ENCODE results near the gene PARP6.

Gene PARP6

DNA sequence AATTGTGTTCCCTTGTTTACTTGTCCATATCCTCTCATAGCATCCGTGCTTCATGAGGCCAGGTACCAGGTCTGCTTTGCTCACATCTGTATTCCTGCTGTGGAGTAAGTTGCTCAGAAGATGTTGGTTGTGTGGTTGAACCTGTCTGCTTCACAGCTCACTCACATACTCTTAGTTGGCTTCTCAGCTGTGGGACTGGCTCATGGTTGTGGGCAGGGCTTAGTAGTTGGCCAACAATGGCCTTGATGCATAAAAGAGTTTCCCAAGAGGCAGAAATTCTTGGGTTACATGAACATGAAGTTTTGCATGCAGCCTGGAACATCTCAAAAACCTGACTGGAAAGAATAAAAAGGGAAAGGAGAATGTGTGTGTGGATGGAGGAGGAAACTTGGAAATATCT is 30.6 kb upstream of the PARP6 start:
- Histone ChIP-seq H3K27me3 (ENCODE audit: control insufficient read depth in 1 of 2, insufficient read depth in 1 of 2, low read length in 2 of 2) (peaks cover 0 to 15% of the 10 kb centered on the region in 2 experiments), H3K4ac (ENCODE audit: low read depth in 1 of 2, low read length in 2 of 2) (no peak overlapping the region), H4K8ac (ENCODE audit: low read length) (no peak overlapping the region), H3K9ac (ENCODE audit: low read length) (no peak overlapping the region), H2AK5ac (ENCODE audit: low read length, severe bottlenecking) (no peak overlapping the region), H2BK5ac (ENCODE audit: low read depth, low read length, poor library complexity, severe bottlenecking) (no peak overlapping the region), H2AFZ (ENCODE audit: low read depth, low read length) (no peak overlapping the region), H3K14ac (ENCODE audit: low read length in 2 of 2) (no peak overlapping the region), H3K23ac (ENCODE audit: low read length in 2 of 2) (no peak overlapping the region), H4K91ac (ENCODE audit: low read length) (no peak overlapping the region), H2BK15ac (ENCODE audit: low read depth, poor library complexity, severe bottlenecking) (no peak overlapping the region), H3K9me3 (ENCODE audit: control insufficient read depth, low read length) (no peaks in the 10 kb centered on the region), H3K4me1 (ENCODE audit: control insufficient read depth, insufficient read depth, low read depth, low read length) (peaks cover 3% of the 10 kb centered on the region), H2BK12ac (ENCODE audit: low read length in 2 of 2) (no peak overlapping the region), H2BK120ac (ENCODE audit: low read depth, low read length) (no peak overlapping the region), H3K4me2 (ENCODE audit: low read length, poor library complexity, severe bottlenecking) (no peak overlapping the region), H3K18ac (ENCODE audit: low read depth in 1 of 2, low read length in 2 of 2) (no peak overlapping the region), H3K27ac (ENCODE audit: low read length, poor library complexity, severe bottlenecking) (no peak overlapping the region), H3K4me3 (ENCODE audit: insufficient read depth in 1 of 2, low read depth in 1 of 2, low read length in 2 of 2) (no peak overlapping the region), H3K36me3 (ENCODE audit: control insufficient read depth in 1 of 2, insufficient read depth in 2 of 2, low read depth in 1 of 2, low read length in 2 of 2) (peaks cover 0 to 3% of the 10 kb centered on the region in 2 experiments), H3K79me1 (replicated peaks; ENCODE audit: low read length, poor library complexity, severe bottlenecking) (no peaks in the 10 kb centered on the region)
- DNase-seq: no peak
- WGBS: 50% methylated on average over 1 of the region's 1 CpG

DNA sequence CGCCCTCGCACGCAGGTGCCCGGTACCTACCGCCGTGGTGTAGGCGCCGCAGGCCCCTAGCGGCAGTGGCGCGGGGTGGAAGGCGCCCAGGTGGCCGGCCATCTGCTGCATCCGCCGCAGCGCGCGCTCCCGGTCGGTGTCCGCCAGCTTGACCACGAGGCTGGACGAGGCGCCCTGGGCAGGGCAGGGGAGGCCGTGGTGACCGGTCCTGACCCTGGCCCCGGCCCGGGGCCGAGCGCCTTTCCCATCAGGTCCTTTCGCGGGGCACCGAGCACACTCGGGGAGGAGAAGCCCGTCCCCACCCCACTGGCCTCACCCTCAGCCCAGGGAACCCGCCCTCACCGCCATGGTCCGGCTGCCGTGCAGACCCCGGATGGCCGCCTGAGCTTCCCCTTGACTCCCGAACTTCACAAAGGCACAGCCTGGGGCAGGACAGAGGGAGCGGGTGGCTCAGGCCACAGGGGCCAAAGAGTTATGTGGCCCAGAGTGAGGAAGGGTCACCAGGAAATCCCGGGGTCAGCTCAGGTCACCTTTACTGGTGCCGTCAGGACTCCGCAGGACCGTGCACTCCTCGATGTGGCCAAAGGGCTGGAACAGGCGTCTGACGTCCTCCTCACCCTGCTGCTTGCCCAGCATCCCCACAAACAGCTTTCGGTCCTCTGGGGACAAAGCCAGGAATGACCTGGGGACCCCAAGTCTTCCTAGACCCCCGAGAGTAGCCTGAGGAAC is 17.4 kb upstream of the PARP6 start:
- Histone ChIP-seq H4K91ac (ENCODE audit: low read length) (no peak overlapping the region), H3K9ac (ENCODE audit: low read length) (no peak overlapping the region), H4K8ac (ENCODE audit: low read length) (no peak overlapping the region), H2BK15ac (ENCODE audit: low read depth, poor library complexity, severe bottlenecking) (no peak overlapping the region), H3K27me3 (ENCODE audit: control insufficient read depth in 1 of 2, insufficient read depth in 1 of 2, low read length in 2 of 2) (peaks cover 0 to 22% of the 10 kb centered on the region in 2 experiments), H2AFZ (ENCODE audit: low read depth, low read length) (no peak overlapping the region), H2BK12ac (ENCODE audit: low read length in 2 of 2) (no peak overlapping the region), H3K23ac (ENCODE audit: low read length in 2 of 2) (no peak overlapping the region), H2AK5ac (ENCODE audit: low read length, severe bottlenecking) (no peak overlapping the region), H3K27ac (ENCODE audit: low read length, poor library complexity, severe bottlenecking) (no peak overlapping the region), H3K14ac (ENCODE audit: low read length in 2 of 2) (peak overlapping the region in 1 of 2 experiments; percentile 58), H2BK5ac (ENCODE audit: low read depth, low read length, poor library complexity, severe bottlenecking) (no peak overlapping the region), H3K4me3 (ENCODE audit: insufficient read depth in 1 of 2, low read depth in 1 of 2, low read length in 2 of 2) (no peak overlapping the region), H3K4me2 (ENCODE audit: low read length, poor library complexity, severe bottlenecking) (no peak overlapping the region), H3K36me3 (ENCODE audit: control insufficient read depth in 1 of 2, insufficient read depth in 2 of 2, low read depth in 1 of 2, low read length in 2 of 2) (peaks cover 0 to 5% of the 10 kb centered on the region in 2 experiments), H3K4me1 (ENCODE audit: control insufficient read depth, insufficient read depth, low read depth, low read length) (peaks cover 1% of the 10 kb centered on the region), H2BK120ac (ENCODE audit: low read depth, low read length) (no peak overlapping the region), H3K79me1 (replicated peaks; ENCODE audit: low read length, poor library complexity, severe bottlenecking) (no peaks in the 10 kb centered on the region), H3K18ac (ENCODE audit: low read depth in 1 of 2, low read length in 2 of 2) (no peak overlapping the region), H3K9me3 (ENCODE audit: control insufficient read depth, low read length) (no peaks in the 10 kb centered on the region), H3K4ac (ENCODE audit: low read depth in 1 of 2, low read length in 2 of 2) (no peak overlapping the region)
- WGBS: 92% methylated on average over 51 of the region's 52 CpGs
- no peak for DNase-seq

- no peak overlapping the region for H3K9ac ChIP-seq (ENCODE audit: low read length)
- H3K23ac ChIP-seq (ENCODE audit: low read length in 2 of 2): no peak overlapping the region
- H2AK5ac ChIP-seq (ENCODE audit: low read length, severe bottlenecking): no peak overlapping the region
- H2BK15ac ChIP-seq (ENCODE audit: low read depth, poor library complexity, severe bottlenecking): no peak overlapping the region
- H3K14ac ChIP-seq (ENCODE audit: low read length in 2 of 2): peak overlapping the region in 1 of 2 experiments; percentile 58
- no peak overlapping the region for H3K4ac ChIP-seq (ENCODE audit: low read depth in 1 of 2, low read length in 2 of 2)
- no peak overlapping the region for H2BK120ac ChIP-seq (ENCODE audit: low read depth, low read length)
- H2BK5ac ChIP-seq (ENCODE audit: low read depth, low read length, poor library complexity, severe bottlenecking): no peak overlapping the region
- no peak overlapping the region for H2BK12ac ChIP-seq (ENCODE audit: low read length in 2 of 2)
- no peaks in the 10 kb centered on the region for H3K9me3 ChIP-seq (ENCODE audit: control insufficient read depth, low read length)
- 94% methylated on average over 36 of the region's 49 CpGs for WGBS
- peaks cover 0 to 5% of the 10 kb centered on the region in 2 experiments for H3K36me3 ChIP-seq (ENCODE audit: control insufficient read depth in 1 of 2, insufficient read depth in 2 of 2, low read depth in 1 of 2, low read length in 2 of 2)
- H2AFZ ChIP-seq (ENCODE audit: low read depth, low read length): no peak overlapping the region
- no peaks in the 10 kb centered on the region for H3K79me1 ChIP-seq (replicated peaks; ENCODE audit: low read length, poor library complexity, severe bottlenecking)
- H3K4me3 ChIP-seq (ENCODE audit: insufficient read depth in 1 of 2, low read depth in 1 of 2, low read length in 2 of 2): no peak overlapping the region
- no peak overlapping the region for H3K4me2 ChIP-seq (ENCODE audit: low read length, poor library complexity, severe bottlenecking)
- H3K27me3 ChIP-seq (ENCODE audit: control insufficient read depth in 1 of 2, insufficient read depth in 1 of 2, low read length in 2 of 2): peaks cover 0 to 19% of the 10 kb centered on the region in 2 experiments
- no peak overlapping the region for H3K27ac ChIP-seq (ENCODE audit: low read length, poor library complexity, severe bottlenecking)
- DNase-seq: no peak
- H3K18ac ChIP-seq (ENCODE audit: low read depth in 1 of 2, low read length in 2 of 2): no peak overlapping the region
- no peak overlapping the region for H4K8ac ChIP-seq (ENCODE audit: low read length)
- no peak overlapping the region for H4K91ac ChIP-seq (ENCODE audit: low read length)
- H3K4me1 ChIP-seq (ENCODE audit: control insufficient read depth, insufficient read depth, low read depth, low read length): peaks cover 1% of the 10 kb centered on the region
Measured at GRCh38 chr15:72288796-72289596, 16.6 kb upstream of the PARP6 start.

GRCh38 chr15:72285927-72286516 is 13.7 kb upstream of the PARP6 start:
- H3K4me1 ChIP-seq (ENCODE audit: control insufficient read depth, insufficient read depth, low read depth, low read length): peaks cover 3% of the 10 kb centered on the region
- H3K79me1 ChIP-seq (replicated peaks; ENCODE audit: low read length, poor library complexity, severe bottlenecking): no peaks in the 10 kb centered on the region
- no peak overlapping the region for H3K4me3 ChIP-seq (ENCODE audit: insufficient read depth in 1 of 2, low read depth in 1 of 2, low read length in 2 of 2)
- no peak overlapping the region for H3K4me2 ChIP-seq (ENCODE audit: low read length, poor library complexity, severe bottlenecking)
- no peak overlapping the region for H3K23ac ChIP-seq (ENCODE audit: low read length in 2 of 2)
- peaks cover 0 to 4% of the 10 kb centered on the region in 2 experiments for H3K27me3 ChIP-seq (ENCODE audit: control insufficient read depth in 1 of 2, insufficient read depth in 1 of 2, low read length in 2 of 2)
- H2BK120ac ChIP-seq (ENCODE audit: low read depth, low read length): no peak overlapping the region
- no peak overlapping the region for H2BK5ac ChIP-seq (ENCODE audit: low read depth, low read length, poor library complexity, severe bottlenecking)
- no peak overlapping the region for H2BK12ac ChIP-seq (ENCODE audit: low read length in 2 of 2)
- no peak overlapping the region for H4K8ac ChIP-seq (ENCODE audit: low read length)
- H3K18ac ChIP-seq (ENCODE audit: low read depth in 1 of 2, low read length in 2 of 2): no peak overlapping the region
- H3K14ac ChIP-seq (ENCODE audit: low read length in 2 of 2): no peak overlapping the region
- H3K4ac ChIP-seq (ENCODE audit: low read depth in 1 of 2, low read length in 2 of 2): no peak overlapping the region
- no peak overlapping the region for H4K91ac ChIP-seq (ENCODE audit: low read length)
- no peak overlapping the region for H2BK15ac ChIP-seq (ENCODE audit: low read depth, poor library complexity, severe bottlenecking)
- H3K9ac ChIP-seq (ENCODE audit: low read length): no peak overlapping the region
- no peak overlapping the region for H3K27ac ChIP-seq (ENCODE audit: low read length, poor library complexity, severe bottlenecking)
- H3K9me3 ChIP-seq (ENCODE audit: control insufficient read depth, low read length): no peaks in the 10 kb centered on the region
- H2AK5ac ChIP-seq (ENCODE audit: low read length, severe bottlenecking): no peak overlapping the region
- DNase-seq: peak; percentile 30
- H2AFZ ChIP-seq (ENCODE audit: low read depth, low read length): no peak overlapping the region
- H3K36me3 ChIP-seq (ENCODE audit: control insufficient read depth in 1 of 2, insufficient read depth in 2 of 2, low read depth in 1 of 2, low read length in 2 of 2): peaks cover 0 to 5% of the 10 kb centered on the region in 2 experiments
- WGBS: 66% methylated on average over 9 of the region's 10 CpGs

Measured in mesenchymal stem cell (in vitro differentiated cells and primary cell).